AG09309 (cell line): ENCODE measurements around the gene ARL5C.
A peak's percentile ranks its signal among the peaks of the same experiment; 100 is the strongest.

ENCODE experiments used
- DNase-seq: peaks from one replicate; pipeline ENCODE4 v3.0.0-alpha.2; 2010; ENCODE audit warnings: low read depth
- H3K4me3 ChIP-seq: 2 replicates; pipeline ENCODE4 v1.5.1; 2011; ENCODE audit warnings: mild to moderate bottlenecking, low read depth, low read length, moderate library complexity; ENCODE audit not compliant: control insufficient read depth
- TF ChIP-seq, protein P1 (sequence below): IDR thresholded peaks from 2 replicates; pipeline ENCODE4 v1.5.1; 2011; ENCODE audit warnings: mild to moderate bottlenecking, low read depth, low read length, inconsistent platforms; ENCODE audit not compliant: insufficient read depth, control insufficient read depth; ENCODE audit errors: missing control alignments

The ARL5C gene

GRCh38 chr17:39208893-39209292, 42.9 kb upstream of the ARL5C start:
- TF ChIP-seq, protein P1, sequence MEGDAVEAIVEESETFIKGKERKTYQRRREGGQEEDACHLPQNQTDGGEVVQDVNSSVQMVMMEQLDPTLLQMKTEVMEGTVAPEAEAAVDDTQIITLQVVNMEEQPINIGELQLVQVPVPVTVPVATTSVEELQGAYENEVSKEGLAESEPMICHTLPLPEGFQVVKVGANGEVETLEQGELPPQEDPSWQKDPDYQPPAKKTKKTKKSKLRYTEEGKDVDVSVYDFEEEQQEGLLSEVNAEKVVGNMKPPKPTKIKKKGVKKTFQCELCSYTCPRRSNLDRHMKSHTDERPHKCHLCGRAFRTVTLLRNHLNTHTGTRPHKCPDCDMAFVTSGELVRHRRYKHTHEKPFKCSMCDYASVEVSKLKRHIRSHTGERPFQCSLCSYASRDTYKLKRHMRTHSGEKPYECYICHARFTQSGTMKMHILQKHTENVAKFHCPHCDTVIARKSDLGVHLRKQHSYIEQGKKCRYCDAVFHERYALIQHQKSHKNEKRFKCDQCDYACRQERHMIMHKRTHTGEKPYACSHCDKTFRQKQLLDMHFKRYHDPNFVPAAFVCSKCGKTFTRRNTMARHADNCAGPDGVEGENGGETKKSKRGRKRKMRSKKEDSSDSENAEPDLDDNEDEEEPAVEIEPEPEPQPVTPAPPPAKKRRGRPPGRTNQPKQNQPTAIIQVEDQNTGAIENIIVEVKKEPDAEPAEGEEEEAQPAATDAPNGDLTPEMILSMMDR: no peak
- no peak overlapping the region for H3K4me3 ChIP-seq
- DNase-seq: no peak

- TF ChIP-seq, protein P1: no peak
Observed at GRCh38 chr17:39208136-39208535, 42.2 kb upstream of the ARL5C start.

DNA sequence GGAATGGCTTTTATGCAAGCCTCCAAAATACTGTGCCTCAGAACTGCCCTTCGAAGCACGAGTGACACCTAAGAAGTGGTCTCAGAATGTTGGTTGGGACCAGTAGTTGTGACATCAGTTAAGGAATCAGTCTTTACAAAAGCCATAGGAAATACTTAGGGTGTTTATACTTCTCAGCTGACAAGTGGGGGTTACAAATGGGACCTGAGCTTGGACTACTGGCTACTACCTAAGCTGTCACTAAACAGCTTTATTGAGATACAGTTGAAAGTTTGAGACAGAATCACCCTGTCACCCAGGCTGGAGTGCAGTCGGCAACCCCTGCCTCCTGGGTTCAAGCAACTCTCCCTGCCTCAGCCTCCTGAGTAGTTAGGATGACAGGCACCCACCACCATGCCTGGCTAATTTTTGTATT, 39.2 kb upstream of the ARL5C start:
- no peak for DNase-seq
- no peak overlapping the region for H3K4me3 ChIP-seq
- TF ChIP-seq, protein P1: no peak

More at GRCh38 chr17:39208136-39208535, 42.2 kb upstream of the ARL5C start:
- DNase-seq: no peak
- no peak overlapping the region for H3K4me3 ChIP-seq

- no peak for DNase-seq
- TF ChIP-seq, protein P1: no peak
- no peak overlapping the region for H3K4me3 ChIP-seq
Observed at GRCh38 chr17:39204245-39204644, 38.3 kb upstream of the ARL5C start.

DNA sequence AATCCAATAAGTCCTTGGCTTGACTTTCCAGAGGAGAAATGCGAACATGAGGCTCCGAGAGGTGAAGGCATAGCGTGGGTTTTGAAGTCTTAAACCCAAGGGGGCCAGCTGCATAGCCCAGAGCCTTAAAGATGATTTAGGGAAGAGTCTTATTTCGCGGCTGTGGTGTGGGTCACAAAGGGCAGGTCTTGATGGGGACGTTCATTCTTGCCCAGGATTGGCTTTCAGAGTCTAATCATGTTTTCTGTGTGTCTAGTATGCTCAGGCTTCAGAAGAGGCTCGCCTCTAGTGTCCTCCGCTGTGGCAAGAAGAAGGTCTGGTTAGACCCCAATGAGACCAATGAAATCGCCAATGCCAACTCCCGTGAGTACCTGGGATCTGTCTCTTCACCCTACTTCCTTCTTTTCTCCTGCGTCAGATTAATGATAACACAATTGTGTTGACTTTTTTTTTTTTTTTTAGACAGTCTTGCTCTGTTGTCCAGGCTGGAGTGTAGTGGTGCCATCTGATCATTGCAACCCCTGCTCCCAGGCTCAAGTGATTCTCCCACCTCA, 35.1 kb upstream of the ARL5C start:
- peak overlapping the region; percentile 84 for H3K4me3 ChIP-seq
- no peak for DNase-seq
- TF ChIP-seq, protein P1: no peak

DNA sequence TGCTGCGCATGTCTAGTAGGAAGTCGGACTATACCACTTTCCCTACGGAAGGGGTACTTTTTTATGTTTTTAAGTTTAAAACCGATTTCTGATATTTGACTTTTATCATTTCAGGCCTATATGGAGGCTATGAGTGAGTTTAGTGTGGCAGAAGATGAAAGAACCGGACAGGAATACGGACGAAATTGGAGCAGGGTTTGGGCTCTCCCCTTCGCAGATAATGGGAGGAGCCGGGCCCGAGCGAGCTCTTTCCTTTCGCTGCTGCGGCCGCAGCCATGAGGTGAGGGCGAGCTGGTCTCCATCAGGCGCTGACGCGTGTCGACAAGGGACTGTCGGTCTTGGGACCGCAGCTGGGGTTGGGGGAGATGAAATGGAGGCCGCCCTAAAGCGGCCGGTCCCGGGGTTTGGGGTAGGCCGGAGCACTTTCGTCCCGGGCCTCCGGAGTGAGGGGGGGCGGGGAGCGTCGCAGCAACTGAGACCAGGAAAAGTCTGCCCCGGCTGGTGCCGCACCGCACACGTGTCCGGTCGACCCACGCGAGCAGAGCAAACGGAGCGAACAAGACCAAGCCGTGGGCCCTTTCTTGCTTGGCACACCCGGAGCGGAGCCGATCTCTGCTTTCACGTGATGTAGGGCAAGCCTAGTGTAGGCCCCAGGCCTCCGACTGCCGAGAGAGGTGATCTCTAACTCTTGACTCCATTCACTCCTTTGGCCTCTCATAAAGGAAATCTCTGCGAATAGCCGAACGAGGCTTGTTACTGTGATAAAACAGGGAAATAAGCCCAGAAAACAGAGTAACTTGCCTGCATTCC, 34.3 kb upstream of the ARL5C start, which contains the start of gene RPL19:
TSS of gene RPL19 (plus strand) at position 214 of the 810 bp plus-strand sequence. CDS start at position 276, 62 bp downstream.
- peak within 1 kb of the TSS; percentile 84 for H3K4me3 ChIP-seq
- TF ChIP-seq, protein P1: no peak
- DNase-seq: no peak
